SK-N-SH (cell line): ENCODE results near the gene C9orf57.
A peak's percentile ranks its signal among the peaks of the same experiment; 100 is the strongest.

Experiments
- CTCF ChIP-seq: fragments of 200-600 bp; sonication (generic); IDR thresholded peaks from 2 replicates; pipeline ENCODE4 v1.6.1; 2017; ENCODE audit warnings: antibody characterized with exemption, mild to moderate bottlenecking, moderate library complexity
- FOSL2 ChIP-seq: IDR thresholded peaks from 2 replicates; pipeline ENCODE4 v1.4.0; 2012; ENCODE audit warnings: low read depth, mild to moderate bottlenecking, moderate library complexity, borderline replicate concordance
- NRF1 ChIP-seq: IDR thresholded peaks from 2 replicates; pipeline ENCODE4 v1.6.1; 2012; ENCODE audit warnings: low read depth, mild to moderate bottlenecking, low read length
- SMC3 ChIP-seq: IDR thresholded peaks from 2 replicates; pipeline ENCODE4 v1.6.1; 2012; ENCODE audit warnings: low read depth, low read length, improper control_type of control experiment

GRCh38 chr9:72038890-72039410 lies 21.5 kb downstream of the C9orf57 start:
- TF ChIP-seq SMC3 = peak; percentile 88
- TF ChIP-seq CTCF = peak; percentile 89
- TF ChIP-seq FOSL2 = no peak
- TF ChIP-seq NRF1 = no peak
